Nephron (organoid): ENCODE results near the gene ST7L.

ENCODE experiments used
- H3K27ac Mint-ChIP-seq, 3 experiments: 2 replicates each; pipeline ENCODE4 v1.8.0; 2020; ENCODE audit warnings: mixed read lengths in 3 of 3, mild to moderate bottlenecking in 2 of 3, moderate library complexity in 1 of 3
- H3K27me3 Mint-ChIP-seq: 2 replicates; pipeline ENCODE4 v1.8.0; 2021; ENCODE audit warnings: low read depth, mild to moderate bottlenecking, moderate library complexity, mixed read lengths
- H3K36me3 Mint-ChIP-seq: 2 replicates; pipeline ENCODE4 v1.8.0; 2020; ENCODE audit warnings: low read depth, mixed read lengths
- H3K4me1 Mint-ChIP-seq: 2 replicates; pipeline ENCODE4 v1.8.0; 2020; ENCODE audit warnings: mixed read lengths
- H3K4me3 Mint-ChIP-seq, 3 experiments: 2 replicates each; pipeline ENCODE4 v1.8.0; 2020; ENCODE audit warnings: mild to moderate bottlenecking in 3 of 3, mixed read lengths in 3 of 3, moderate library complexity in 2 of 3
- H3K9me3 Mint-ChIP-seq: 2 replicates; pipeline ENCODE4 v1.8.0; 2020; ENCODE audit warnings: mixed read lengths
- TF ChIP-seq, protein P1 (sequence below), 3 experiments: fragments of 200-600 bp; sonication (generic); IDR thresholded peaks; one replicate each; pipeline ENCODE4 v1.5.0; 2021; ENCODE audit warnings: antibody characterized with exemption in 3 of 3; ENCODE audit not compliant: unreplicated experiment in 3 of 3

ST7L gene

DNA sequence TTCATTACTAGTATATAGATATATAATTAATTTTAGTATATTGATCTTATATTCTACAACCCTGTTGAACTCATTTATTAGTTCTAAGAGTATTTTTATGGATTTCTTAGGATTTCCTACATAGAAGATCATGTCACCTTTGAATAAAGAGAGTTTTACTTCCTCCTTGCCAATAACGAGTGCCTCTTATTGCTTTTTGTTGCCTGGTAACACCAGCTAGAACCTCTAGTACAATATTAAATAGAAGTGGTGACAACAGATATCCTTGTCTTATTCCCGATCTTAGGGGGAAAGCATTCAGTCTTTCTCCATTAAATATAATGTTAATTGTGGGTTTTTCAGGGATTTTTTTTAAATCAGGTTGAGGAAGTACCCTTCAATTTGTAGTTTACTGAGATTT lies 69.4 kb downstream of the ST7L start:
- Mint-ChIP-seq H3K27me3 (no peaks in the 10 kb centered on the region), H3K4me1 (peaks cover 5% of the 10 kb centered on the region), H3K36me3 (peaks cover 33% of the 10 kb centered on the region), H3K27ac (no peak overlapping the region), H3K4me3 (no peak overlapping the region), H3K9me3 (no peaks in the 10 kb centered on the region)
- TF ChIP-seq, protein P1, sequence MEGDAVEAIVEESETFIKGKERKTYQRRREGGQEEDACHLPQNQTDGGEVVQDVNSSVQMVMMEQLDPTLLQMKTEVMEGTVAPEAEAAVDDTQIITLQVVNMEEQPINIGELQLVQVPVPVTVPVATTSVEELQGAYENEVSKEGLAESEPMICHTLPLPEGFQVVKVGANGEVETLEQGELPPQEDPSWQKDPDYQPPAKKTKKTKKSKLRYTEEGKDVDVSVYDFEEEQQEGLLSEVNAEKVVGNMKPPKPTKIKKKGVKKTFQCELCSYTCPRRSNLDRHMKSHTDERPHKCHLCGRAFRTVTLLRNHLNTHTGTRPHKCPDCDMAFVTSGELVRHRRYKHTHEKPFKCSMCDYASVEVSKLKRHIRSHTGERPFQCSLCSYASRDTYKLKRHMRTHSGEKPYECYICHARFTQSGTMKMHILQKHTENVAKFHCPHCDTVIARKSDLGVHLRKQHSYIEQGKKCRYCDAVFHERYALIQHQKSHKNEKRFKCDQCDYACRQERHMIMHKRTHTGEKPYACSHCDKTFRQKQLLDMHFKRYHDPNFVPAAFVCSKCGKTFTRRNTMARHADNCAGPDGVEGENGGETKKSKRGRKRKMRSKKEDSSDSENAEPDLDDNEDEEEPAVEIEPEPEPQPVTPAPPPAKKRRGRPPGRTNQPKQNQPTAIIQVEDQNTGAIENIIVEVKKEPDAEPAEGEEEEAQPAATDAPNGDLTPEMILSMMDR (IDR thresholded peaks at IDR 0.05; ENCODE audit: unreplicated experiment in 3 of 3), result no peak

DNA sequence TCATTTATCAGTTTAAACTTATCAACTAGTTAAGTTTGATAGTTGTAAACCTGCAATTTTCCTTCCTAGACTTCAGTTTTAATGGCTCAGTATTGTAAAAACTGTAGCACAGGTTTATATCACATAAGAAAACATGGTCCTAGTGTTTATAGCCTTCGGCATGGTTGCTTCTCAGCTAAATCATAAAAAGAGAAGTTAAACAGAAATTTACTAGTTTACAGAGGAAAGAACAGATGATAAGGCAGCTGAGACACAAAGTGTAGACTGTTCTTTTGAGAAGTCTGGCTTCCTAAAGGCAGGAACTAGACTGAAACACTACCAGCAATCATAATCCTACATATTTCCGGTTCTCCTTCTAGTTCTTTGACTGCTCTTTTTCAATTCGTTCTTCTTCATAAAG lies 70.4 kb downstream of the ST7L start:
- TF ChIP-seq, protein P1 (IDR thresholded peaks at IDR 0.05; ENCODE audit: unreplicated experiment in 3 of 3), result no peak
- Mint-ChIP-seq H3K27me3 (no peaks in the 10 kb centered on the region), H3K27ac (no peak overlapping the region), H3K36me3 (peaks cover 29% of the 10 kb centered on the region), H3K4me1 (peaks cover 5% of the 10 kb centered on the region), H3K4me3 (no peak overlapping the region), H3K9me3 (no peaks in the 10 kb centered on the region)

DNA sequence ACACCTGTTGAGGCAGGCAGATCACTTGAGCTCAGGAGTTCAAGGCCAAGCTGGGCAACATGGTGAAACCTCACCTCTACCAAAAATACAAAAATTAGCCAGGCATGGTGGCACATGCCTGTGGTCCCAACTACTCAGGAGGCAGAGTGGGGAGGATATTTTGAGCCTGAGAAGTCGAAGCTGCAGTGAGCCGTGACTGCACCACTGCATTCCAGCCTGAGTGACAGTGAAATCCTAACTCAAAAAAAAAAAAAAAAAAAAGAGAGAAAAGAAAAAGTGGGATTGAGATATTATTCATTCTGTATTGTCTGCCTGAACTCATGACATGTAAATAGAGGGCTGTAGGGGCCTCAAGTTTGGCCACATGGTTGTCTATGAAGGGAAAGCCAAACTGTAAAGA lies 72.9 kb downstream of the ST7L start:
- Mint-ChIP-seq H3K9me3 (no peaks in the 10 kb centered on the region), H3K4me3 (no peak overlapping the region), H3K36me3 (peaks cover 25% of the 10 kb centered on the region), H3K27ac (no peak overlapping the region), H3K27me3 (no peaks in the 10 kb centered on the region), H3K4me1 (peaks cover 5% of the 10 kb centered on the region)
- TF ChIP-seq, protein P1 (IDR thresholded peaks at IDR 0.05; ENCODE audit: unreplicated experiment in 3 of 3), result no peak

DNA sequence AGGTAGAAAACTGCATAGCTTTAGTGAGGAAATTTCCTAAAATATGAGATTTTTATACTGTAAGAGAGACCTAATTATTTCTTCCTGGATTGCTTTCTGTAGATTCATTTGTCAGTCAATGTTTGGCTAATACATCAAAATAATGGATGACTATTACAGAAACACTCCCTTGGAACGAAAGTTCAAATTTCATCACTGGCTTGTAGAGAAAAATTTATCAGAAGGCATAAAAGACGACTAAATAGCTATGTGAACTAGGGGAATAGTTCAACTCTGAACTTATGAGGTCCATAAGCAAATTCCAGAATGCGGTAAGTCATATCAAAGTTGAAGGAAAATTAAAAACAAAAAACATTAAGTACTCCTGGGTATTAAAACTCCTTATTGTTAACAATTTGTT lies 74.2 kb downstream of the ST7L start:
- peaks cover 25% of the 10 kb centered on the region for H3K36me3 Mint-ChIP-seq
- no peak overlapping the region for H3K4me3 Mint-ChIP-seq
- H3K27ac Mint-ChIP-seq, result peak overlapping the region in 2 of 3 experiments; percentile 50 to 60
- TF ChIP-seq, protein P1 (IDR thresholded peaks at IDR 0.05; ENCODE audit: unreplicated experiment in 3 of 3), result no peak
- H3K27me3 Mint-ChIP-seq, result no peaks in the 10 kb centered on the region
- peaks cover 10% of the 10 kb centered on the region for H3K4me1 Mint-ChIP-seq
- no peaks in the 10 kb centered on the region for H3K9me3 Mint-ChIP-seq

DNA sequence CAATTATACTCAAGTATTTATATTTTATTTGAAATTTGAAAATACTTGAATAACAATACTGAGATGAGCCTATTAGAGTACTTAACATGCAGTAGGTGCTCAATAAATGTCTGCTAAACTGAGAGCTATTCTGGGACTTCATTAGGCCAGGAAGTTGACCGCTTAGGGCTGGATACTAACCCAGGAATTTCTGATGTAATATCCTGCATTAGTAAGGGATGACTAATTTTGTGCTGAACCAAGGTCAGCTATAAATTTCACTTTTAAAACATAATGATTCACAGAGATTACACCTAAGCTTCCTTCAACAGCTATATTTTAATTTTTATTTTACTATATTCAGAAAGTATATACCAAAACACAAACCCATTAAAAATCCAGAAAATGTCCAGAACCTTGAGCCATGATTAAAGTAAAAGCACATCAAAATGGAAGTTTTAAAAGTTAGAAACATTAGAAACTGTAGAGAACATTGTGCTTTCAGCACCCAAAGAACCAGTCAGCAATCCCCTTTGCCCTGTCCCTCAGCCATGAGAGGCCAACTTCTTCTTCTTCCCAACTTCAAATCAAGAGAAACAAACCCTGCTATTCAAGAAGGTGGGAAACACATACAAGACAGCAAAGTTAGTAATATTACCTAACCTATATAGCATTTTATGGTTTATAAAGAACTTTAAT lies 74.8 kb downstream of the ST7L start:
- Mint-ChIP-seq H3K4me3 (no peak overlapping the region), H3K9me3 (no peaks in the 10 kb centered on the region), H3K4me1 (peaks cover 10% of the 10 kb centered on the region), H3K36me3 (peaks cover 23% of the 10 kb centered on the region), H3K27ac (peak overlapping the region in 2 of 3 experiments; percentile 60 to 72), H3K27me3 (no peaks in the 10 kb centered on the region)
- TF ChIP-seq, protein P1 (IDR thresholded peaks at IDR 0.05; ENCODE audit: unreplicated experiment in 3 of 3), result no peak
